BJ (cell line): Measurements from ENCODE around the gene LRRC9. TPM values are rescaled to one million over a fixed set of nuclear protein-coding genes. Genes with fewer than 3 reads are reported as not detected.

Experiments
- CTCF ChIA-PET: fragments of 350-600 bp; formaldehyde crosslinking; extraction: SDS; loops from one replicate; lab custom pipeline; 2021; ENCODE audit warnings: antibody characterized with exemption, inconsistent platforms; lab: Yijun Ruan, JAX
- POLR2A ChIA-PET: fragments of 300-600 bp; sonication (Branson Sonifier 250); formaldehyde crosslinking; extraction: SDS; loops from one replicate; lab custom pipeline; 2021; ENCODE audit warnings: antibody characterized with exemption; lab: Charles Lee
- DNase-seq: peaks from one replicate; pipeline ENCODE4 v3.0.0-alpha.2; 2011; ENCODE audit warnings: low read depth
- H3K27me3 ChIP-seq: 2 replicates; pipeline ENCODE4 v1.6.0; 2011; ENCODE audit warnings: low read length; ENCODE audit not compliant: control insufficient read depth, insufficient read depth
- H3K36me3 ChIP-seq: 2 replicates; pipeline ENCODE4 v1.5.1; 2011; ENCODE audit warnings: low read length; ENCODE audit not compliant: control insufficient read depth, insufficient read depth
- H3K4me3 ChIP-seq: 2 replicates; pipeline ENCODE4 v1.5.1; 2011; ENCODE audit warnings: low read depth, mild to moderate bottlenecking, control low read depth, low read length
- polyA minus RNA-seq: library from RNA; depleted of rRNA, polyadenylated mRNA; stranded (reverse); fragments of >200 nt; gene quantifications from 2 replicates; pipeline ENCODE4 v1.2.3, GENCODE V29; 2011; rRNA and poly(A)+ RNA removed
- polyA plus RNA-seq: library from polyadenylated mRNA; depleted of rRNA; stranded (reverse); fragments of >200 nt; gene quantifications from 2 replicates; pipeline ENCODE4 v1.2.3, GENCODE V29; 2011; rRNA removed
- TF ChIP-seq, protein P1 (sequence below): IDR thresholded peaks from 2 replicates; pipeline ENCODE4 v1.5.1; 2011; ENCODE audit warnings: low read depth, mild to moderate bottlenecking, control low read depth, inconsistent platforms, low read length, moderate library complexity; ENCODE audit not compliant: insufficient read depth

LRRC9 gene
- not detected in 2 replicates for polyA plus RNA-seq
- not detected in 2 replicates for polyA minus RNA-seq

DNA sequence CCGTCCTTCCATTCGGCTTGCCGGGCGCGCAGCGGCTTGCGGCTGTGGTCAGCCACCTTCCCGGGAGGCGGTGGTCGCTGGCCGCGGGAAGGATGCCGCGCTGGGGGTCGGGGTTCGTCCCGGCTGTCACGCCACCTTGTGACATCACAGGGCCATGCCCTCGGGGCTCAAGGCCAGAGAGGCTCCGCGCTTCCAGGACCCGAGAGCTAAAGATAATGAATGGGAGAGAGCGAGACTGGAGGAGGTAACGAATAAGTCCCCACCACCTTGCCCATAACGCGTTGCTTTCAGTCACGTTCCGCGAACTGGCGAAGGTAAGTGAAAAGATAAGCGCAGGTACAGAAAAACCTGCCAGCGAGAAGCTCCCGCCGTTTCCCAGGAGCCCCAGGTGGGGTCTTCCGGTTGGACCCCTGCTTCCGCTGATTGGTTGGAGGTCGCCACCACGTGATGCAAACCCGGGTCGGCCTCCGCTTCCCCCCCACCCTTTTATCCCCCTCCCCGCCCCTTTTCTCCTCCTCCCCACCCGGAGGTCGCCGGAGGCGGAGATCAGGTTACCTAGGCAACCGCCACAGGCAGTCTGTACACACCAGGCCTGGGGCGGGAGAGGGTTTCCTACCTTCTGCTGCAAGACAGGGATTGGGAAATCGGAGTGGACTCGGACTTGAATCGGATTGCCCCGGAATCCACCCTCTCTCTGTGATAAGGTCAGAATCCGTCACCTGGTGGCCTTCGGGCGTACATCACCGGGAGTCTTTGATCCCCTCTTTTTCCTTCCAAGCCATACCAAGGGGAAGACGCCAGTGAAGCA is at the start of gene LRRC9:
Gene LRRC9 (plus strand): TSS at position 575 of the 808 bp plus-strand sequence.
- ChIA-PET CTCF (no interaction called here), POLR2A (no interaction called here)
- TF ChIP-seq, protein P1, sequence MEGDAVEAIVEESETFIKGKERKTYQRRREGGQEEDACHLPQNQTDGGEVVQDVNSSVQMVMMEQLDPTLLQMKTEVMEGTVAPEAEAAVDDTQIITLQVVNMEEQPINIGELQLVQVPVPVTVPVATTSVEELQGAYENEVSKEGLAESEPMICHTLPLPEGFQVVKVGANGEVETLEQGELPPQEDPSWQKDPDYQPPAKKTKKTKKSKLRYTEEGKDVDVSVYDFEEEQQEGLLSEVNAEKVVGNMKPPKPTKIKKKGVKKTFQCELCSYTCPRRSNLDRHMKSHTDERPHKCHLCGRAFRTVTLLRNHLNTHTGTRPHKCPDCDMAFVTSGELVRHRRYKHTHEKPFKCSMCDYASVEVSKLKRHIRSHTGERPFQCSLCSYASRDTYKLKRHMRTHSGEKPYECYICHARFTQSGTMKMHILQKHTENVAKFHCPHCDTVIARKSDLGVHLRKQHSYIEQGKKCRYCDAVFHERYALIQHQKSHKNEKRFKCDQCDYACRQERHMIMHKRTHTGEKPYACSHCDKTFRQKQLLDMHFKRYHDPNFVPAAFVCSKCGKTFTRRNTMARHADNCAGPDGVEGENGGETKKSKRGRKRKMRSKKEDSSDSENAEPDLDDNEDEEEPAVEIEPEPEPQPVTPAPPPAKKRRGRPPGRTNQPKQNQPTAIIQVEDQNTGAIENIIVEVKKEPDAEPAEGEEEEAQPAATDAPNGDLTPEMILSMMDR: no peak
- Histone ChIP-seq H3K4me3 (peak within 1 kb of the TSS; percentile 16), H3K36me3 (no peaks in the 10 kb centered on the region), H3K27me3 (peaks cover 11% of the 10 kb centered on the region)
- no peak for DNase-seq

DNA sequence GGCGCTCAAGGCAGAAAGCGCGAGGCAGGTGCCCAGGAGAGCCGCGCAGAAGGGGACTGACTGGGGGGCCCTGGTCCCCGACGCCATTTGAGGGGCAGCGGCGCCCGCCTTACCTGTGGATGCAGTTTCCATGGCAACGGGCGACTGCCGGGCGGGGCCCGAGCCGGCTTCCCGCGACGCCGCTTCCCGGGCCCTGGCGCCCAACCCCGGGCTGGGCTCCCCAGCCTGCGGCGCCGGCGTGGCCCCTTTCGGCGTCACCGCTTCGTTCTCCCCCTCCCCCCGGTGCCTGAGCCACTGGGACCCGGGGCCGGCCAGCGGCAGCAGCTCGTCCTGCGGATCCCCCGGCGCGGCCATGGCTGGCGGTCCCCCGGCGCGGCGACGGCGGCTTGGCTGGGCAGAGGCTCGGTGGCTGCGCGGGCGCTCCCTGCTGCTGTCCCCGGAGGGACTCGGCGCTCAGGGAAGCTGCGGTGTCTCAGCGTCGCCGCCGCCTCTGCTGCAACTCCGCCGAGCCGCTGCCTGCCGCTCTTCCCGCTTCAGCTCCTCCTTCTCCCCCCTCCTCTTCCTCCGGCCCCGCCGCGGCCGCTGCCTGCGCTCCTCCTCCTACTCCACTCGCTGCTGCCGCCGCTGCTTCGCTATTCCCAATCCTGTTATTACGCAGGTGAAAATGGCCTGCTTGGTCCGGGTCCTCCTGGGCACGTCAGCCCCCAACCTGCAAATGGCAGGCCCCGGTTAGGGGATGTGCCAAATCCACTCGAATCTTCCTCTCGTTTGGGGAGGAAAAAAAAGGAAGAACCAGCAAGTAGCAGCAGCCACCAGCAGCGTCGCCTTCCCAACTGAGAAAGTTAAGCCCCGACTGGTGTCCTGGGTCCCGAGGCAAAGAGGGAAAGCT is 49.4 kb upstream of the LRRC9 start, which contains the start of gene RTN1:
Gene RTN1 (minus strand): TSS at position 500 of the 889 bp plus-strand sequence. CDS start 146 bp downstream, at position 354.
- ChIA-PET CTCF (interaction anchor here (1.2 kb wide), 1 partner anchor 12 kb away, joined by 4 read pairs; no protein-coding TSS in a partner anchor), POLR2A (no interaction called here)
- Histone ChIP-seq H3K27me3 (peaks cover 10% of the 10 kb centered on the region), H3K4me3 (peak within 1 kb of the TSS; percentile 48), H3K36me3 (no peaks in the 10 kb centered on the region)
- TF ChIP-seq, protein P1: no peak
- no peak for DNase-seq

DNA sequence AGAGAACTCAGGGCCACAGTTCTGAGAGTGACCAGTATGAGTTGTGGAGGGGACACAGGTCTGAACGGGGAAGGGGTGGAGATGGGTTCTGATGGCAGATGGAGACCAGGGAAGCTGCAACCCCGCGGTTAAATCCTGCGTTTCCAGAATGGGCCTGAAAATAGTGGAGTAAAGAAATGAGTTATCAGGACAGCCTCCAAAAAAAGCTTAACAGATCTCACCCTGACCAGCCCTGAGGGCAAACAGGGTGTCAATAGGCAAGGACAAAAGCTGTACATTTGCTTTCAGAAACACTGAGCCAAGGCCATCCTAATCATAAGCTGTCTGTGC is 48.8 kb upstream of the LRRC9 start:
- POLR2A ChIA-PET: interaction anchor here (0.5 kb wide), 1 partner anchor 461 kb away, joined by 4 read pairs; no protein-coding TSS in a partner anchor
- Histone ChIP-seq H3K27me3 (peaks cover 10% of the 10 kb centered on the region), H3K36me3 (no peaks in the 10 kb centered on the region), H3K4me3 (peak overlapping the region; percentile 48)
- CTCF ChIA-PET: interaction anchor here (1.2 kb wide), 1 partner anchor 12 kb away, joined by 4 read pairs; no protein-coding TSS in a partner anchor
- no peak for DNase-seq
- TF ChIP-seq, protein P1: no peak

DNA sequence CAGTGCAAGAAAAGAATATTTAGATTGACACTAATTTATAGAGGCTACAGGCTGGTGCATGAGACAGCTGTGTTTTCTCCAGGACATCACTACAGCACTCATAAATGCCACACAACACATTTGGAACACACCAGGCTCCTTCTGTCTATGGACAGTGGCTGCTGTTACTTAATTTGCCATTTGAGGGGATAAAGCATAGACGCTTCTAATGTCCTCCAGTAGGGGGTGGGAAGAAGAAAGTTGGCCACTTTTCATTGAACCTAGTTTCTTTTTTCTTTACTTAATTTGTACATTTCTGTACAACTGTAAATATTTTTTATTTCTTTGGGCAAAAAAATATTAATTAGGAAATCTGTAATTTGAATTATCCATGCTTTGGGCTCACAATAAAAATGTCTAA is 37.0 kb upstream of the LRRC9 start:
- POLR2A ChIA-PET: no interaction called here
- H3K36me3 ChIP-seq: no peaks in the 10 kb centered on the region
- TF ChIP-seq, protein P1: peak; percentile 31; the same call in 1 of the 2 replicates
- no peaks in the 10 kb centered on the region for H3K27me3 ChIP-seq
- CTCF ChIA-PET: interaction anchor here (0.7 to 1.6 kb wide), 2 partner anchors 12 to 46 kb away, joined by 3 to 4 read pairs; no protein-coding TSS in a partner anchor
- H3K4me3 ChIP-seq: no peak overlapping the region
- DNase-seq: no peak
